ENCODE measurements around the gene BCOR. TPM values are rescaled to one million over a fixed set of nuclear protein-coding genes. Genes with fewer than 3 reads are reported as not detected.

BCOR gene
- total and polyA plus RNA-seq, 9 of the 15 experiments (the other 6 are each of a cell fraction or from before 2014, with no cell fraction given), result 27.5 to 113 (median 37.6) TPM

- TF ChIP-seq RBBP5 (IDR thresholded peaks at IDR 0.05; ENCODE audit: borderline replicate concordance, insufficient read depth, low read length, poor library complexity, severe bottlenecking) (peak; percentile 25), BACH1 (tag; IDR thresholded peaks at IDR 0.05) (no peak), ZNF23 (CRISPR knock-in tag; IDR thresholded peaks at IDR 0.05) (no peak), MBD2 (IDR thresholded peaks at IDR 0.05; ENCODE audit: borderline replicate concordance, low read depth) (no peak), ZNF668 (CRISPR knock-in tag; IDR thresholded peaks at IDR 0.05) (no peak), SMAD2 (IDR thresholded peaks at IDR 0.05; ENCODE audit: low read depth, low read length) (no peak), CCNT2 (IDR thresholded peaks at IDR 0.05; ENCODE audit: borderline replicate concordance, extremely low read depth, insufficient read length, low read depth, low read length) (peak; percentile 23), ZNF324 (CRISPR knock-in tag; IDR thresholded peaks at IDR 0.05) (no peak), HDGF (IDR thresholded peaks at IDR 0.05) (no peak), HNRNPK (IDR thresholded peaks at IDR 0.05; ENCODE audit: low read depth, low read length, poor library complexity, severe bottlenecking) (no peak), ZFP30 (CRISPR knock-in tag; IDR thresholded peaks at IDR 0.05; ENCODE audit: borderline replicate concordance) (no peak), BHLHE40 (IDR thresholded peaks at IDR 0.05; ENCODE audit: low read length) (peak; percentile 76), POLR2G (IDR thresholded peaks at IDR 0.05; ENCODE audit: low read depth, low read length) (peak; percentile 78), CTBP1 (IDR thresholded peaks at IDR 0.05; ENCODE audit: borderline replicate concordance) (peak; percentile 71), TAL1 (IDR thresholded peaks at IDR 0.05) (no peak), SAP30 (IDR thresholded peaks at IDR 0.05; ENCODE audit: borderline replicate concordance, insufficient read depth, low read depth, low read length, poor library complexity, severe bottlenecking) (peak; percentile 30), PPARD (CRISPR knock-in tag; IDR thresholded peaks at IDR 0.05) (no peak), NR1H2 (CRISPR knock-in tag; IDR thresholded peaks at IDR 0.05) (0 out of 2 replicates have a peak, but pooled peaks have one; percentile 30), EP300 (IDR thresholded peaks at IDR 0.05; ENCODE audit: low read length) (peak; percentile 4; the same call in 1 of the 2 replicates), USF2 (CRISPR knock-in tag; IDR thresholded peaks at IDR 0.05) (no peak), CHD1 (IDR thresholded peaks at IDR 0.05; ENCODE audit: low read length) (peak; percentile 76), ZNF280B (CRISPR knock-in tag; IDR thresholded peaks at IDR 0.05) (no peak), BRD4 (IDR thresholded peaks at IDR 0.05) (peak; percentile 65; the same call in 1 of the 2 replicates), E2F6 (IDR thresholded peaks at IDR 0.05; ENCODE audit: borderline replicate concordance in 1 of 2, extremely low read depth in 1 of 2, insufficient read depth in 1 of 2, insufficient read length in 1 of 2, low read depth in 1 of 2, low read length in 1 of 2, poor library complexity in 1 of 2, severe bottlenecking in 1 of 2) (peak in 1 of 2 experiments; percentile 64), TGIF2 (CRISPR knock-in tag; IDR thresholded peaks at IDR 0.05) (0 out of 2 replicates have a peak, but pooled peaks have one; percentile 37)
Observed at GRCh38 chrX:40104985-40105834, 7.5 kb upstream of the BCOR start (continued).
